PFSK-1 (cell line): ENCODE data around the gene PPP2R2D.

ENCODE experiments used
- POLR2AphosphoS5 ChIP-seq: IDR thresholded peaks from 2 replicates; pipeline ENCODE4 v1.6.1; 2012; ENCODE audit warnings: low read depth, mild to moderate bottlenecking, control low read depth, low read length, moderate library complexity
- REST ChIP-seq, 2 experiments: IDR thresholded peaks; 2 replicates each; pipeline versions ENCODE4 v1.6.1 to v1.8.0; 2011 to 2012; ENCODE audit warnings: low read depth in 2 of 2, low read length in 2 of 2, control low read depth in 1 of 2, inconsistent platforms in 1 of 2, mild to moderate bottlenecking in 1 of 2, moderate library complexity in 1 of 2; ENCODE audit not compliant: insufficient read depth in 1 of 2
- SIN3A ChIP-seq: IDR thresholded peaks from 2 replicates; pipeline ENCODE4 v1.6.1; 2012; ENCODE audit warnings: mild to moderate bottlenecking, low read length, moderate library complexity, borderline replicate concordance; ENCODE audit not compliant: insufficient read depth

- no peak for TF ChIP-seq POLR2AphosphoS5
- TF ChIP-seq REST (IDR thresholded peaks at IDR 0.05; ENCODE audit: insufficient read depth in 1 of 2, low read depth in 2 of 2, low read length in 2 of 2) = no peak
- TF ChIP-seq SIN3A = no peak
Observed at GRCh38 chr10:131882151-131882550, 18.7 kb upstream of the PPP2R2D start.
